ENCODE results near the gene SSRP1.

GRCh38 chr11:57377107-57377506 is 41.4 kb upstream of the SSRP1 start:
- TF ChIP-seq CTCF (IDR thresholded peaks at IDR 0.05) (no peak), POLR2AphosphoS5 (IDR thresholded peaks at IDR 0.05; ENCODE audit: low read depth, low read length) (no peak), TCF7L2 (IDR thresholded peaks at IDR 0.05; ENCODE audit: low read depth, low read length) (no peak), REST (IDR thresholded peaks at IDR 0.05; ENCODE audit: insufficient read depth in 1 of 2, low read depth in 2 of 2, low read length in 1 of 2) (no peak)
